MG63 (cell line): ENCODE data around the gene PRKCB. TPM values are rescaled to one million over a fixed set of nuclear protein-coding genes. Genes with fewer than 3 reads are reported as not detected.

Source experiments
- total RNA-seq: library from RNA; depleted of rRNA; stranded (reverse); fragments of >200 nt; shearing (Covaris generic); gene quantifications from 2 replicates; pipeline ENCODE4 v1.2.3, GENCODE V29; 2014; ENCODE audit warnings: low replicate concordance; rRNA removed

Gene PRKCB
- total RNA-seq, 1 experiment from 2014 or later, result not detected

Other genes with a start within 250 kb of the PRKCB start
- gene NDUFAB1, start 239.7 kb upstream of the PRKCB start, total RNA-seq, result 103 and 184 TPM in 2 replicates
- 15.1 and 15.4 TPM in 2 replicates for gene PALB2, start 194.7 kb upstream of the PRKCB start, total RNA-seq
- gene DCTN5, start 194.5 kb upstream of the PRKCB start, total RNA-seq, result 96.7 and 108 TPM in 2 replicates
- gene PLK1, start 157.1 kb upstream of the PRKCB start, total RNA-seq, result 38.0 and 39.7 TPM in 2 replicates
- not detected in 2 replicates for gene ERN2, start 122.8 kb upstream of the PRKCB start, total RNA-seq
- not detected in 2 replicates for gene CHP2, start 81.0 kb upstream of the PRKCB start, total RNA-seq